Stimulated activated naive CD8-positive, alpha-beta T cell treated with anti-CD3 and anti-CD28 coated beads, Interleukin-15, amount 100 ng/mL, for 72 hours (primary cell): Measurements from ENCODE around the gene BCAS3.

Source experiments
- ATAC-seq: fragments of 150-1000 bp; cut with Tn5 transposase; 2 replicates; pipeline ENCODE4 v1.10.0; 2021; ENCODE audit warnings: mild to moderate bottlenecking, moderate library complexity
- DNase-seq, 2 donors: peaks; one replicate each; pipeline ENCODE4 v3.0.0; 2021 to 2022
- H3K27ac Mint-ChIP-seq, 2 donors: one replicate each; pipeline ENCODE4 v1.8.0; 2022; ENCODE audit warnings: mild to moderate bottlenecking in 2 of 2, mixed read lengths in 2 of 2, moderate library complexity in 2 of 2
- H3K27me3 Mint-ChIP-seq: one replicate; pipeline ENCODE4 v1.8.0; 2022; ENCODE audit warnings: mixed read lengths
- H3K4me1 Mint-ChIP-seq: one replicate; pipeline ENCODE4 v1.8.0; 2022; ENCODE audit warnings: mild to moderate bottlenecking, mixed read lengths
- H3K4me3 Mint-ChIP-seq, 2 donors: one replicate each; pipeline ENCODE4 v1.8.0; 2022; ENCODE audit warnings: mild to moderate bottlenecking in 2 of 2, mixed read lengths in 2 of 2, moderate library complexity in 1 of 2
- H3K9me3 Mint-ChIP-seq, 2 donors: one replicate each; pipeline ENCODE4 v1.8.0; 2022; ENCODE audit warnings: mixed read lengths in 2 of 2

Gene BCAS3

DNA sequence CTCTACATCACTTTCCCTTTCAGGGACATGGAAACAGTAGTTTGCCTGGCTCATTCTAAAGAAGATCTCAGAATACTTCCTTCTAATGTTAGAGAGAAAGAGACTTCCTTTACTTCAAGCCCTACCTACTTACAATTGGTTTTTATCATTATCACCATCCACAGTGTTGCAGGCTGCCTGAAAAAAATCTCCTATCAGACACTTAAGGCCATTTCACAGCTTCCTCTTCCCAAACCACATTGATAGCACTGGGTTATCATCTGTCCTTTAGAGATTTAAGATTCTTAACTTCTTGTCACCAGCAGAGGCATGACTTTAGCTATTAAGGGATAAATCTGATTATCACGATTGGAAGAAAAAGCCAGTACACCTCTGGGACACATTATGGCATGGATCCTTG lies 543.5 kb downstream of the BCAS3 start:
- Mint-ChIP-seq H3K4me3 (peak overlapping the region; percentile 44 to 85), H3K27ac (peak overlapping the region in 1 of 2 donors; percentile 94), H3K9me3 (peaks cover 0 to 5% of the 10 kb centered on the region in 2 donors), H3K27me3 (no peaks in the 10 kb centered on the region), H3K4me1 (peaks cover 45% of the 10 kb centered on the region)
- ATAC-seq = peak; percentile 1
- no peak for DNase-seq

DNA sequence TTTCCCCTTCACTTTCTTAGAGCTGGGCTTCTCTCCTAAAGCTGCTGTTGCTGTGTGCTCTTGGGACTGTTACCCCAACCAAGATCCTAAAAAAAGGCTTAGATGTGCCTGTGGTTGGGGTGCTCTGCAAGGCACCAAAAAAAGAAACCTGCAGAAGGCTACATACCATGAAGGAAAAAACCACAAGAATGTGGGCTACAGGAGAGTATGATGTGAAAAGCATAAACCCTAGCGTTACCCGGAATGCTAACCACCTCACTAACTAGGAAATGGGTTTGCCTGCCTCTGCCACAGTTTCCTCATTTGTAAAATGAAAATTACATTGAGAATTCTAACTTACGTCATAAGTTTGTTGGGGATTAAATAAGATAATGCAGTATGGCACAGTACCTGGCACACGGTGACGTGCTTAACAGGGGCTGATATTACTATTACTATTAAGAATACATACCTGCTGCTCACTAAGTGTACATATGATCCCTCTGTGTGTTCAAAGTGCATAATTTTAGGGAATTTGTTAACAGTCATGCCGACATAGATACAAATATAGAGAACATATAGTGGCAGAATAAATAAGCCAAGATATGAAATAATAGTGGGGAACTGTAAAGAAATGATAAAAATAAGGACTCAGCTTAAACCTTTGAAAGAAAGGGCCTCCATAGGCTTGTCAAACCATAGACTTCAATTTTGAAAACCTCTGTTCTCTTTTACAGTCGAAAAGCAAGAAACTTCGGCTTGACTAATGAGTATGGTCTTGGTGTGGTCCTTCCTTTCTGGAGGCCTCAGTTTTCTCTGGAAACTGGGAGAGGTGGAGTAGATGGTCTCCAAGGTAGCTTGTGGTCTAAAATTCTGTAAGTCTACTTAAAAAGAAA lies 544.2 kb downstream of the BCAS3 start:
- H3K9me3 Mint-ChIP-seq = peaks cover 0 to 5% of the 10 kb centered on the region in 2 donors

DNA sequence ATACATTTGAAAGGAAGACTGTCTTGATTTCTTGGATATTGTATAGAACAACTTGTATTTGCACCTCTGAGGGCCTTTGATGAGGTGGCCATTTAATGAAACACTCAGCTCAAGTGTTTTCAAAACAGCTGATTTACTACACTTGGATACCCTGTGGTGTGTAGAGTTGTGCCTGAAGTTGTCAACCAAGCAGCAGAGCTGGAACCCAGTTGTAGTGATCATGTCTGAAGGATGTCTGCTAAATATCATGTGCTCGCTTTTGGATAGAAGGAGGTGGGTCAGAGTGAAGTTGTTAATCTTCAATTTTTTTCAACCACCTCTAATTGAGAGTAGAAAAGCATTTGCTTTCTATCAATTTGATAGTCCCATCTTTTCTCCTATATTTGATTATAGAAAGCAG lies 546.1 kb downstream of the BCAS3 start:
- ATAC-seq (no peak), DNase-seq (no peak)
- peak overlapping the region in 1 of 2 donors; percentile 87 for H3K27ac Mint-ChIP-seq
- peaks cover 40% of the 10 kb centered on the region for H3K4me1 Mint-ChIP-seq
- H3K9me3 Mint-ChIP-seq = peaks cover 0 to 5% of the 10 kb centered on the region in 2 donors
- H3K27me3 Mint-ChIP-seq = no peaks in the 10 kb centered on the region
- peak overlapping the region in 1 of 2 donors; percentile 85 for H3K4me3 Mint-ChIP-seq

More for the DNA sequence above, 544.2 kb downstream of the BCAS3 start:
- H3K27me3 Mint-ChIP-seq = no peaks in the 10 kb centered on the region
- peak overlapping the region; percentile 55 to 94 for H3K27ac Mint-ChIP-seq
- ATAC-seq (peak; percentile 77), DNase-seq (peak in 1 of 2 donors; percentile 66)
- H3K4me3 Mint-ChIP-seq = peak overlapping the region; percentile 73 to 85
- H3K4me1 Mint-ChIP-seq = peaks cover 45% of the 10 kb centered on the region

DNA sequence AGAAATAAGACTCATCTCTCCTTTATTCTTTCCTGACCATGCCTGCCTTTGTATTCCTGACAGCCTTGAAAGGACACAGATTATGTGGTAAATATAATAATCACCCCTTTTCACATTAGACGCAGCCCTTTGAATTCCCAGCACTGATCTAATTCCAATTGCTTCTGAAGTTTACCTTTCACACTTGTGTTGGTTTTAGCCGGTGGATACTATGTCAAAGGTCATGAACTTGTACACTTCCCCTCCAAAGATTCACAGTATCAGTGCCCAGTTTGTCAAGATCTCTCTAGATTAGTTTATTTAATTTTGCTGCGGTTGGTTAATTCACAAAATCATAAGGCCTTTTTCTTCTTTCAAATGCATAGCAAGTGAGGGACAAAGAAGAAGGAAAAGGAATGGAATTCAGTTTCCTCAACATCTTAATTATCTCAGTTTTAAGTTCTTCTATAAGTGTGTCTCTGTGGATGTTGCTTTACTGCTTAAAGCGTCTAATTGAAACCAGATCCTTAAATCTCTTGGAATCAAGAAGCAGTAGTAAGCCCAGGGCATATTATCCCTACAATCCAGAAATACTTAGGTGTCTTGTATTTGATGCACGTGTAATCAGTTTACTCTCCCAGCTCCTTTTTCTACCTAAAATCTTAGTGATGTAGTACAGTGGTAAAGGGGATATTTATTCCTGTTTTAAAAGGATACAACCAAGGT lies 547.7 kb downstream of the BCAS3 start:
- Mint-ChIP-seq H3K27ac (no peak overlapping the region), H3K4me1 (peaks cover 29% of the 10 kb centered on the region), H3K4me3 (no peak overlapping the region), H3K27me3 (no peaks in the 10 kb centered on the region), H3K9me3 (peaks cover 0 to 5% of the 10 kb centered on the region in 2 donors)
- no peak for ATAC-seq
- DNase-seq = no peak

DNA sequence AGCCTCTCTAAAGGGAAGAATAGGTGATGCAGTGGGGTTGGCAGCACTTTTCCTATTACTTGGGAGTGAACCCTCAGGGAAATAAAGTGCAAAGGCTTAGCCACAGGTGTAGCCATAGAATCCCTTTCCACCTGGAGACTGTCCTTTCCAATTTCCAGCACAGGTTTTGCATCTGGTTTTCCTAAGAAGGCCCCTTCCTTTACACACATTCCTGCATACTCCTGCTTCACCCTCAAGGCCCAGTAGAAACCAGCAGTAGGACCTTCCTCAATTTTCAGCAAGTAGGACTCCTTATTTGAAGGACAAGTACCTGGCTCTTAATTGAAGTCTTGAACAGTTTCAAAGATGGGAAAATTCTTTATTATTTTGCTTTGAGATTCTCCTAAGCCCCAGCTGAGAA lies 550.2 kb downstream of the BCAS3 start:
- no peaks in the 10 kb centered on the region for H3K27me3 Mint-ChIP-seq
- H3K9me3 Mint-ChIP-seq = peaks cover 0 to 5% of the 10 kb centered on the region in 2 donors
- peaks cover 13% of the 10 kb centered on the region for H3K4me1 Mint-ChIP-seq
- DNase-seq (no peak), ATAC-seq (no peak)
- no peak overlapping the region for H3K27ac Mint-ChIP-seq
- no peak overlapping the region for H3K4me3 Mint-ChIP-seq

DNA sequence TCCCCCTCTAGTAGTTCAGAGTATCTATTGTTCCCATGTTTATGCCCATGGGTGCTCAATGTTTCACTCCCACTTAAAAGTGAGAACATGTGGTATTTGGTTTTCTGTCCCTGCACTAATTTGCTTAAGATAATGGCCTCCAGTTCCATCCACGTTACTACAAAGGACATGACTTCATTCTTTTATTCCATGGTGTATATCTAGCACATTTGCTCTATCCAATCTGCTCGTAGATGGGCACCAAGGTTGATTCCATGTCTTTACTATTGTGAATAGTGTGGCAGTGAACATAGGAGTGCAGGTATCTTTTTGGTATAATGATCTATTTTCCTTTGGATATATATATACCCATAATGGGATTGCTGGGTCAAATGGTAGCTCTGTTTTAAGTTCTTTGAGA lies 552.8 kb downstream of the BCAS3 start:
- no peak for ATAC-seq
- DNase-seq = no peak
- H3K9me3 Mint-ChIP-seq = no peaks in the 10 kb centered on the region
- H3K27me3 Mint-ChIP-seq = no peaks in the 10 kb centered on the region
- peaks cover 9% of the 10 kb centered on the region for H3K4me1 Mint-ChIP-seq
- peak overlapping the region in 1 of 2 donors; percentile 47 for H3K27ac Mint-ChIP-seq
- H3K4me3 Mint-ChIP-seq = no peak overlapping the region

DNA sequence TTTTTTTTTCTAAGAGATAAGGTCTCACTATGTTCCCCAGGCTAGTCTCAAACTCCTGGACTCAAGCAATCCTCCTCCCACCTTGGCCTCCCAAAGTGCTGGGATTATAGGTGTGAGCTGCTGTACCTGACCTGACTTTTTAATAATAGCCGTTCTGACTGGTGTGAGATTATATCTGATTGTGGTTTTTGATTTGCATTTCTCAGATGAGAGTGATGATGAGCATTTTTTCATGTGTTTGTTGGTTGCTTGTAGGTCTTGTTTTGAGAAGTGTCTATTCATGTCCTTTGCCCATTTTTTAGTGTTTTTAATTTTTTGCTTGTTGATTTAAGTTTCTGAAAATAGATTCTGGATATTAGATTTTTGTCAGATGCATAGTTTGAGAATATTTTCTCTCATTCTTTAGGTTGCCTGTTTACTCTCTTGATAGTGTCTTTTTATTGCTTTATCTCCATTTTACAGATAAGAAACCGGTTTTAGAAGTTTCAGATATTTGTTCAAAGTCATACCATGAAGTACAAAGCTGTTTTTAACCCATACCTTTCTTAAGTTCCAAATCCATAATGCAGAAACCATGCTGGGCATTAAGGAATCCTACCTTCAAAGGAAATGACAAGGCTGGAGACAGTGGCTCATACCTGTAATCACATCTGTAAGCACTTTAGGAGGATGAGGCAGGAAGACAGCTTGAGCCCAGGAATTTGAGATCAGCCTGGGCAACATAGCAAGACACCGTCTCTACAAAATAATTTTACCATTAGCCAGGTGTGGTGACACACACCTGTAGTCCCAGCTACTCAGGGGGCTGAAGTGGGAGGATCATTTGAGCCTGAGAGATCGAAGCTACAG lies 553.5 kb downstream of the BCAS3 start:
- no peak overlapping the region for H3K4me3 Mint-ChIP-seq
- no peaks in the 10 kb centered on the region for H3K9me3 Mint-ChIP-seq
- H3K27me3 Mint-ChIP-seq = no peaks in the 10 kb centered on the region
- peaks cover 9% of the 10 kb centered on the region for H3K4me1 Mint-ChIP-seq
- H3K27ac Mint-ChIP-seq = no peak overlapping the region
- ATAC-seq = no peak
- no peak for DNase-seq

DNA sequence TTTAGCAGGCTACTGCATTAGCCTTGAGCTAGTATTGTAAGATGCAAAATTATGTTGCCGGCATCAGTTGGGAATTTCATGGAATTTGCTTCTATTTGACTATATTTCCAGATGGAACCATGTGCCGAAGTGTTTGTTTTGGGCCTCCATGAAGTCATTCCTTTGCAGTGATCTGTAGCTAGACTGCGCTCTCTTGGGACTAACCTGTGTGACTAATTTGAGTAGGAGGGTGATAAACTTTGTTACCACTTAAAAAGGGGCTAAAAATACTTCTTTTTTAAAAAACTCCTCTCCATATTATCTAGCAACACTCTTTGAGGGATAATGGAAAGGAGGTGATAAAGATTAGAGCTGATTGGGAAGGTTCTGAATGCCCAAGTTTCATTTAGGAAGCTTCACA lies 555.2 kb downstream of the BCAS3 start:
- DNase-seq (no peak), ATAC-seq (no peak)
- Mint-ChIP-seq H3K4me3 (no peak overlapping the region), H3K9me3 (no peaks in the 10 kb centered on the region), H3K27me3 (no peaks in the 10 kb centered on the region), H3K27ac (no peak overlapping the region), H3K4me1 (peaks cover 9% of the 10 kb centered on the region)

DNA sequence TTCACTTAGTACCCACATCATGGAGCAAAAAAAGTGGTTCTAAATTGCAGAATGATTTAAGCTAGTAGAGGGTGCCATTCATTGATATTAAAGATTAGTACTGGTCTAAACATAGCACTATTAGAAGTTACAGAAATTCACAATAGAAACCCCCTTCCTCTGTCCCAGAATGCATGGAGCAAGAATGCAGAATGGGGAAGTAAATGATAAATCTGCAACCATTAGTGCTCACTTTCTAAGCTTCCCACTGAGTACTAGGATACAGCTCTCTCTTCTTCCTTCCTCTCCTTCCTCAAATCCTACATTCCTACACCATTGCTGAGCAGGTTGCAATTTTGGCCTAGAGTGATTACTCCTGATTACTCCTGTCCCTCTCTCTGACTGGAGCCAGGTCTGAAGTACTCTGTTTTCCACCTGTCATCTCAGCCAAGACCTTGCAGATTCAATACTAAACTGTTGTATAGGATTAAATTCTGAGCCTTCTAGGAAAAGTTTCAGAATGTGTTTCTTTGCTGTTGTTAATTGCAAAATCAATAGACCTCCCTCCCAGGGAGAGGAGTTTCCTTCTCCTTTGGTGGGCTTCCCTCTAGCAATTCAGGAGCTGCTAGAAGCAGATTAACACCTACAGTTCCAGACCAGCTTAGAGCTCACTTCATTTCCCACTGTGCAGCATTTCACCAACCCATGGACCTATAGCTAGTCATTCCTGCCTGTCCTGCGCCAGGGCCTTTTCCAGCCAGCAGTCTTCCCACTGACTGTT lies 556.5 kb downstream of the BCAS3 start:
- ATAC-seq = no peak
- Mint-ChIP-seq H3K4me1 (peaks cover 18% of the 10 kb centered on the region), H3K27ac (no peak overlapping the region), H3K9me3 (no peaks in the 10 kb centered on the region), H3K4me3 (no peak overlapping the region), H3K27me3 (no peaks in the 10 kb centered on the region)
- DNase-seq = no peak

DNA sequence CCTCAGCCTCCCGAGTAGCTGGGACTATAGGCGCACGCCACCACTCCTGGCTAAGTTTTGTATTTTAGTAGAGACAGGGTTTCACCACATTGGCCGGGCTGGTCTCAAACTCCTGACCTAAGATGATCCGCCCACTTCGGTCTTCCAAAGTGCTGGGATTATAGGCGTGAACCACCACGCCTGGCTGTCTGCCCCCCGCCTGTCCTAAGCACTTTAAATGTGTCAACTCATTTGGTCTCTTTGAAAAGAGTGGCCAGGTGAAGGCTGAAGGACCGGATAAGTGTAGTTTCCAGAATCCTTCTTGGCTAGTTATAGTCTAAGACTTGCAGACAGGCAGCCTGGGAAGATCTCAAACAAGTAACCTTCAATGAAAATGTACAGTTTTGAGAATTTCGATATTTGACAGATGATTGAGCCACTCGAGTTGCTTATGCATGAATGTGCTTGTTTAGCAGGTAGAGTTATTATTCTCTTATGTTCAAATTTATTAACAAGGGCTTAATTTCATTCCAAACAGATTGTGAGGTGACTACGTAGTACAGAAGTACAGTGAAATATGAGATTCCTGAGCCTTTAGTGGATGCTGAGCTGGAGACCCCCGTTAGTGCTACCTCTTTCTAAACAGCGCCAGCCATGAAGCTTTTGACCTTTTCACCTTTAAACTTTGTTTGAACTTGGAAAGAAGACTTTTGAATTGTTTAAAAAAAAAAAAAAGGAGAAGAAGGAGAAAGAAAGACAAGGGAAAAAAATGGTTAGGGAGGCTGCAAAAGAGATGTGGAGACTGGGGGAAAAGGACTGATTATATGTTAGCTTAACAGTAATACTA lies 557.6 kb downstream of the BCAS3 start:
- H3K9me3 Mint-ChIP-seq = no peaks in the 10 kb centered on the region
- H3K27ac Mint-ChIP-seq = peak overlapping the region in 1 of 2 donors; percentile 54
- ATAC-seq (no peak), DNase-seq (no peak)
- H3K27me3 Mint-ChIP-seq = no peaks in the 10 kb centered on the region
- H3K4me1 Mint-ChIP-seq = peaks cover 23% of the 10 kb centered on the region
- no peak overlapping the region for H3K4me3 Mint-ChIP-seq

DNA sequence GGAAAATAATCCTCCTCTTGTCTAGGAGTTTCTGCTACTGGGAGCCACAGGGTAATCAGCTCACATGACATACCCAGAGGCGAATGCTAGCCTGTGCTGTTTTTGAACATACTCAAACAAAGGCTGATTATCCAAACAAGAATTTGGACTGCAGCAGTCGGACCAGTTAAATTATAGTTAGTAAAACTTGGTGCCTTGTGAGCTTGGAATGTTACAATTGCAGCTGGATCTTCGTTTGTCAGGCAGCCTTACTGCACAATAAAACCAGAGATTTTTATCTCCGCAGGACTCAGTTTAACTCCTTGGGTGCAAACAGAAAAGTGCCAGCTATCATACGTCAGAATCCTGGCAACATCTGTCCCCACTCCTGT lies 558.2 kb downstream of the BCAS3 start:
- H3K4me3 Mint-ChIP-seq = no peak overlapping the region
- no peaks in the 10 kb centered on the region for H3K27me3 Mint-ChIP-seq
- no peak for ATAC-seq
- no peaks in the 10 kb centered on the region for H3K9me3 Mint-ChIP-seq
- H3K4me1 Mint-ChIP-seq = peaks cover 22% of the 10 kb centered on the region
- no peak for DNase-seq
- H3K27ac Mint-ChIP-seq = no peak overlapping the region

DNA sequence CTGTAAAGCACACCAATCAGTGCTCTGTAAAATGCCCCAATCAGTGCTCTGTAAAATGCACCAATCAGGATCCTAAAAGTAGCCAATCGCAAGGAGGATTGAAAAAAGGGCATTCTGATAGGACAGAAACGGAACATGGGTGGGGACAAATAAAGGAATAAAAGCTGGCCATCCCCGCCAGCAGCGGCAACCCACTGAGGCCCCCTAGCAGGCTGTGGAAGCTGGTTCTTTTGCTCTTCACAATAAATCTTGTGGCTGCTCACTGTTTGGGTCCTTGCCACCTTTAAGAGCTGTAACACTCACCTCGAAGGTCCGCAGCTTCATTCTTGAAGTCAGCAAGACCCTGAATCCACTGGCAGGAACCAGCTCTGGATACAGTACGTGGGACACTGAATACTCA lies 559.6 kb downstream of the BCAS3 start:
- Mint-ChIP-seq H3K27ac (no peak overlapping the region), H3K4me3 (no peak overlapping the region), H3K9me3 (no peaks in the 10 kb centered on the region), H3K4me1 (peaks cover 13% of the 10 kb centered on the region), H3K27me3 (no peaks in the 10 kb centered on the region)
- no peak for DNase-seq
- ATAC-seq = no peak

DNA sequence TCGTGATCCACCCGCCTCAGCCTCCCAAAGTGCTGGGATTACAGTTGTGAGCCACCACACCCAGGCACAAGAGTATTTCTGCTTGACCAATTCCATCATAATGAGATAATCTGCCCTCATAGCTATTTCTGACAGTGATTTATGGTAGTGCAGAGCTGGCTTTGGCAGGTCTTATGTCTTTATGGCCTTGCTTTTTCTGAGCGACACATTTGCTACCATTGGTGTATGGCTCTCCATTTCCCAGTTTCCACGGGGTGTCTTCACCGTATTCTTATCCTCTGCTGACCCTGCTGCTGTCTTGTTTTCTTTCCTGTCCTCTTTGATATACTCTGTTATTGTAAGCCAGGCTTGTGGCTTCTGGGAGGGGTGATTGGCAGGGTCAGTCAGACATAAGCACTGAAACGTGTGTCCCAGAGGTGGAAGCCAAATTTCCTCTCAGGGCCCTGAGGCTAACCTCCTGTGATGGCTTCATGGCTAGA lies 560.8 kb downstream of the BCAS3 start:
- H3K9me3 Mint-ChIP-seq = peaks cover 0 to 4% of the 10 kb centered on the region in 2 donors
- DNase-seq = no peak
- H3K27ac Mint-ChIP-seq = peak overlapping the region in 1 of 2 donors; percentile 59
- peaks cover 13% of the 10 kb centered on the region for H3K4me1 Mint-ChIP-seq
- ATAC-seq = peak; percentile 24
- H3K4me3 Mint-ChIP-seq = no peak overlapping the region
- no peaks in the 10 kb centered on the region for H3K27me3 Mint-ChIP-seq

DNA sequence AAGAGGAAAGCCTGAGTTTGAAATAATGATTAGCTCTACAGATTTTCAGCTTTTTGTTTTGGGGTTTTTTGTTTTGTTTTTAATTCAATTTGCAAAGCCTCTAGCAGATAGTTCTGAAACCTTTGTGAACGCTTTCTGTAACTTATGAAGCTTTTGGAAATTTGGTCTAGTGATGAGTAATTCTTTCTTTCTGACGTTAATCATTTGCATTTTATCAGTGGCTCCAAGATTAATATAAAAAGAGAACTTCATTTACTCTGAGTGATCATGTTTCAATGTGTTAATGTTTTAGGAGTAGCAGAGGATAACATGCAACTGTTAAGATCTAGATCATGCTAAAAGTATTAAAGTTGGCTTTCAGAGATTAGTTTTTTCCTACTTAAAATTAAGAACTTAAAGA lies 561.7 kb downstream of the BCAS3 start:
- peak; percentile 72 for ATAC-seq
- peak overlapping the region in 1 of 2 donors; percentile 93 for H3K27ac Mint-ChIP-seq
- no peak for DNase-seq
- H3K4me1 Mint-ChIP-seq = peaks cover 13% of the 10 kb centered on the region
- H3K4me3 Mint-ChIP-seq = peak overlapping the region; percentile 13 to 85
- H3K9me3 Mint-ChIP-seq = peaks cover 0 to 4% of the 10 kb centered on the region in 2 donors
- no peaks in the 10 kb centered on the region for H3K27me3 Mint-ChIP-seq
